AG09309 (cell line): ENCODE data around the gene SLAIN2.
A peak's percentile ranks its signal among the peaks of the same experiment; 100 is the strongest.

Experiments used
- DNase-seq: peaks from one replicate; pipeline ENCODE4 v3.0.0-alpha.2; 2010; ENCODE audit warnings: low read depth
- H3K4me3 ChIP-seq: 2 replicates; pipeline ENCODE4 v1.5.1; 2011; ENCODE audit warnings: mild to moderate bottlenecking, low read depth, low read length, moderate library complexity; ENCODE audit not compliant: control insufficient read depth
- TF ChIP-seq, protein P1 (sequence below): IDR thresholded peaks from 2 replicates; pipeline ENCODE4 v1.5.1; 2011; ENCODE audit warnings: mild to moderate bottlenecking, low read depth, low read length, inconsistent platforms; ENCODE audit not compliant: insufficient read depth, control insufficient read depth; ENCODE audit errors: missing control alignments

SLAIN2 gene

DNA sequence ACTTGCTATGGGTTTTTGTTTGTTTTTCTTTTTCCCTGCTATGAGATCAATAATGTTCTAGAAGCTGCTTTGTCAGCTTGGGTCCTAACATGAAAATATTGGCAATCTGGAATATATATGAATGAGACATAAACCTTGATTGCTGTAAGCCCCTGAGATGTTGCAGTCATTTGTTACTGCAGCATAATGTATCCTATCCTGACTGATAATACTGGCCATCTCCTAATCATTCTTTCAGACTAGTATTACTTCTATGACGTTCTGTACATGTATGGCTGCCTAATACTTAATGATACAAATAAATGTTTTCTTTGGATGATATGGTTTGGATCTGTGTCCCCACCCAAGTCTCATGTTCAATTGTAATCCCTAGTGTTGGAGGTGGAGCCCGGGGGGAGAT lies 19.3 kb upstream of the SLAIN2 start:
- TF ChIP-seq, protein P1, sequence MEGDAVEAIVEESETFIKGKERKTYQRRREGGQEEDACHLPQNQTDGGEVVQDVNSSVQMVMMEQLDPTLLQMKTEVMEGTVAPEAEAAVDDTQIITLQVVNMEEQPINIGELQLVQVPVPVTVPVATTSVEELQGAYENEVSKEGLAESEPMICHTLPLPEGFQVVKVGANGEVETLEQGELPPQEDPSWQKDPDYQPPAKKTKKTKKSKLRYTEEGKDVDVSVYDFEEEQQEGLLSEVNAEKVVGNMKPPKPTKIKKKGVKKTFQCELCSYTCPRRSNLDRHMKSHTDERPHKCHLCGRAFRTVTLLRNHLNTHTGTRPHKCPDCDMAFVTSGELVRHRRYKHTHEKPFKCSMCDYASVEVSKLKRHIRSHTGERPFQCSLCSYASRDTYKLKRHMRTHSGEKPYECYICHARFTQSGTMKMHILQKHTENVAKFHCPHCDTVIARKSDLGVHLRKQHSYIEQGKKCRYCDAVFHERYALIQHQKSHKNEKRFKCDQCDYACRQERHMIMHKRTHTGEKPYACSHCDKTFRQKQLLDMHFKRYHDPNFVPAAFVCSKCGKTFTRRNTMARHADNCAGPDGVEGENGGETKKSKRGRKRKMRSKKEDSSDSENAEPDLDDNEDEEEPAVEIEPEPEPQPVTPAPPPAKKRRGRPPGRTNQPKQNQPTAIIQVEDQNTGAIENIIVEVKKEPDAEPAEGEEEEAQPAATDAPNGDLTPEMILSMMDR, result no peak
- DNase-seq, result no peak
- no peak overlapping the region for H3K4me3 ChIP-seq

DNA sequence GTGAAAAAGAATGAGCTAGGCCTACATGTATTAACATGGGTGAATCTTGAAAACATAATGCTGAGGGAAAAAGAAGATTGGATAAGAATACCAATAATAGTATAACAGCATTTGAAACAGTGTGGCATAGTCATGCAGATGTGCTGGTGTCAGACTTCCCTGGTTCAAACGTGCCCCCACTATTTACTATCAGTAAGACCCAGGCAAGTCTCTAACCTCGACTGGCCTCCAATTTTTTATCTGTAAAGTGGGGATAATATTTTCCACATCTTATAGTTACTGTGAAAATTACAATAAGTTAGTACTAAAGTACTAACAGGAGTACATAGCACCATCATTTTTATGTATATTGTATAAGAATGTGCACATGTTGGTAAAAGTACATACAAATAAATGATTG lies 17.0 kb upstream of the SLAIN2 start:
- no peak overlapping the region for H3K4me3 ChIP-seq
- TF ChIP-seq, protein P1, result no peak
- no peak for DNase-seq

DNA sequence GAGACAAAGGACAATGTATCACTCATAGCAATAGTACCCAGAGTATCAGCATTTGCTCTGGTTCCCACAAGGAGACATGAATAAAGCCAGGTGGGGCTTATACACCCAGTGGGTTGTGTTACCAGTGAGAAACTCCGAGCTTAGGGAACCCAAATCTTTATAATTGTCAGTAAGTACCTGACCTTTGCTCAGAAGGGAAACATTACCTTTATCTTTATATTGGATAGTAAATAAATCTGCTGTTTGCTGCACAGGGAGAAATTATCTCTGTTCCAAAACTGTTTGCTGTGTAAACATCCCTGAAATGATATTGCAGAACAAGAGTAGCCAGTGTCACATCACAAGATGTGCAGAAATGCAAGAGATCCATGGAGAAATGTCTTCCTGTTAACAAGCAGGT lies 12.1 kb upstream of the SLAIN2 start:
- TF ChIP-seq, protein P1, result no peak
- H3K4me3 ChIP-seq, result no peak overlapping the region
- DNase-seq, result no peak

DNA sequence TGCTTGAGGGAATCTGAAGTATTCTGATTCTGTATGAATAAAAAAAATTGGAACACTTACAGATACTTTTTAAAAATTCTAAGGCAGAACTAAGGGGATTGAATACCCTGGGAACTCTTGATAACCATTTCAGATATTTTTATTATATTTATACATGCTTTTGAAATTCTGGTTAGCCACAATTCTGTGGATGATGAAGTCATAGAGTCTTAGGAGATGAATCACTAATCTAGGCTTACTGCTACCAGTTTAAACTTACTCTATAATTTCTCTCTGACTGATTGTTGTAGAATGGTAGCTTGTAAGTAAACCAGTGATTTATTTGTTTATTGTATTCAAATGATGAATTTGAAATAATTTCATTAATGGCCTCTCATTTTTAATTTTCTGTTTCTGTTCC lies 11.4 kb upstream of the SLAIN2 start:
- peak; percentile 72 for DNase-seq
- TF ChIP-seq, protein P1, result no peak
- H3K4me3 ChIP-seq, result no peak overlapping the region

DNA sequence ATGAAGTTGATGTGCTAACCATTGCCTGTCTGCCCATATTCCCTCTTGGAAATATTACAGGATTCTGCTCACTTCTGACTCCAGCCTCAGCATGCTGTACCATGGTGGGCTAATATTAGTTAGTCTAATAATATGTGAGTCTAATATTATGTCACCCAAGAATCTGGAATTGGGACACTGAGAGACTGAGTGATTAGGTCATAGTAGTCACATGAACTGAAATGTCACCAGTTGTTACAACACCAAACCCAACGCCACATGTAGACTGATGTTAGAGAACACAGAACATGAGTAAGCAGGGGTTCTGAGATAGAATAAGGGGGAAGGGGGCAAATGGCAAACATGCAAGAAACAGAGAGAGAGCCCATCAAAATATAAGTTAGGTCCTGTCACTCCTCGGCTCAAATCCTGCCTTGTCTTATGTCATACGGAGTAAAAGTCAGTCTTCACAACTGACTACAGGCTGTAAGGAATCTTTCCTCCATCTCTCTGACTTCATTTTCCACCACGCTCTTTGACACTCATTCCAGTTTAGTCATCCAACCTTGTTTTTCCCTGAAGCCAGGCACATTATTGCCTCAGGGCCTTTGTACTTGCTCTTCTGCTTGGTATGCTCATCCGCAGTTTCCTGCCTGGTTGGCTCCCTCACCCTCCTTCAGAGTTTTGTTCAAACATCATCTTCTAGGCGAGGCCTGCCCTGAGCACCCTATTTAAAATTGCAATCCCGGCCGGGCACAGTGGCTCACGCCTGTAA lies 9.6 kb upstream of the SLAIN2 start:
- TF ChIP-seq, protein P1, result no peak
- no peak overlapping the region for H3K4me3 ChIP-seq
- no peak for DNase-seq

DNA sequence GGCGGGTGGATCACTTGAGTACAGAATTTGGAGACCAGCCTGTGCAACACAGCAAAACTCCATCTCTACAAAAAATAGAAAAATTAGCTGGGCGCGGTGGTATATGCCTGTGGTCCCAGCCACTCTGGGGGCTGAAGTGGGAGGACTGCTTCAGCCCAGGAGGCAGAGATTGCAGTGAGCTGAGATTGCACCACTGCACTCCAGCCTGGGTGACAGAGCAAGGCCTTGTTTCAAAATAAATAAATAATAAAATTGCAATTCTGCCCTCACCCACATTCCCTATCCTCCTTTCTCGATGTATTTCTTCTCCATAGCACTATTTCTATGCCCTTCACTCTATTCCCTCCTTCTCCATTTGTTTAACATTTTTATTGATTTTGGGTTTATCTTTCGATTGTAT lies 8.7 kb upstream of the SLAIN2 start:
- TF ChIP-seq, protein P1, result no peak
- H3K4me3 ChIP-seq, result no peak overlapping the region
- no peak for DNase-seq

DNA sequence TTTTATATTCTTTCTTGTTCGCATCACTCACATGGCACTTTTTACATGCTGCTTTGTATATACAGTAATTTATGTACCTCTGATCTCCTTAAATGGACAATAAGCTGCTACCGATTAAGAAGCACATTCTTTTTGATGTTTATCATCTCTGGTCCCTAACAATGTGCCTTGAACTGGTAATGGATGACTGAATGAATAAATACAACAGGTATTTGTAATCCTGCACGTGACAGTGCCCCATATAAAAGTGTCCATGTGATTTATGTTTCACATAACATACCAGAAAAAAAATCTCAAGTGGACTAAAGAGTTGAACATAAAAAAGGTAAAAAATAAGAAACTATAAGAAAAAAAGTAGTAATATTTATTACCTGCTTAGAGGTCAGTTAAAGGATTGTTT lies 7.7 kb upstream of the SLAIN2 start:
- no peak for DNase-seq
- TF ChIP-seq, protein P1, result no peak
- H3K4me3 ChIP-seq, result no peak overlapping the region
